ENCODE measurements around the gene DNAH9. TPM values are rescaled to one million over a fixed set of nuclear protein-coding genes. Genes with fewer than 3 reads are reported as not detected.

DNAH9 gene
- total RNA-seq, 1 donor from 2014 or later = not detected

- H3K4me3 ChIP-seq (ENCODE audit: low read depth, low read length) = no peak overlapping the region
- TF ChIP-seq, protein P1, sequence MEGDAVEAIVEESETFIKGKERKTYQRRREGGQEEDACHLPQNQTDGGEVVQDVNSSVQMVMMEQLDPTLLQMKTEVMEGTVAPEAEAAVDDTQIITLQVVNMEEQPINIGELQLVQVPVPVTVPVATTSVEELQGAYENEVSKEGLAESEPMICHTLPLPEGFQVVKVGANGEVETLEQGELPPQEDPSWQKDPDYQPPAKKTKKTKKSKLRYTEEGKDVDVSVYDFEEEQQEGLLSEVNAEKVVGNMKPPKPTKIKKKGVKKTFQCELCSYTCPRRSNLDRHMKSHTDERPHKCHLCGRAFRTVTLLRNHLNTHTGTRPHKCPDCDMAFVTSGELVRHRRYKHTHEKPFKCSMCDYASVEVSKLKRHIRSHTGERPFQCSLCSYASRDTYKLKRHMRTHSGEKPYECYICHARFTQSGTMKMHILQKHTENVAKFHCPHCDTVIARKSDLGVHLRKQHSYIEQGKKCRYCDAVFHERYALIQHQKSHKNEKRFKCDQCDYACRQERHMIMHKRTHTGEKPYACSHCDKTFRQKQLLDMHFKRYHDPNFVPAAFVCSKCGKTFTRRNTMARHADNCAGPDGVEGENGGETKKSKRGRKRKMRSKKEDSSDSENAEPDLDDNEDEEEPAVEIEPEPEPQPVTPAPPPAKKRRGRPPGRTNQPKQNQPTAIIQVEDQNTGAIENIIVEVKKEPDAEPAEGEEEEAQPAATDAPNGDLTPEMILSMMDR (conservative IDR thresholded peaks at IDR 0.05; ENCODE audit: low read depth, low read length) = no peak
Observed at GRCh38 chr17:11855306-11855705, 257.0 kb downstream of the DNAH9 start.

GRCh38 chr17:11857006-11857405 lies 258.7 kb downstream of the DNAH9 start:
- no peak overlapping the region for H3K4me3 ChIP-seq (ENCODE audit: low read depth, low read length)
- TF ChIP-seq, protein P1 (conservative IDR thresholded peaks at IDR 0.05; ENCODE audit: low read depth, low read length) = no peak
- no peak for DNase-seq (ENCODE audit: low read depth)

More at GRCh38 chr17:11855306-11855705, 257.0 kb downstream of the DNAH9 start:
- no peak for DNase-seq (ENCODE audit: low read depth)

DNA sequence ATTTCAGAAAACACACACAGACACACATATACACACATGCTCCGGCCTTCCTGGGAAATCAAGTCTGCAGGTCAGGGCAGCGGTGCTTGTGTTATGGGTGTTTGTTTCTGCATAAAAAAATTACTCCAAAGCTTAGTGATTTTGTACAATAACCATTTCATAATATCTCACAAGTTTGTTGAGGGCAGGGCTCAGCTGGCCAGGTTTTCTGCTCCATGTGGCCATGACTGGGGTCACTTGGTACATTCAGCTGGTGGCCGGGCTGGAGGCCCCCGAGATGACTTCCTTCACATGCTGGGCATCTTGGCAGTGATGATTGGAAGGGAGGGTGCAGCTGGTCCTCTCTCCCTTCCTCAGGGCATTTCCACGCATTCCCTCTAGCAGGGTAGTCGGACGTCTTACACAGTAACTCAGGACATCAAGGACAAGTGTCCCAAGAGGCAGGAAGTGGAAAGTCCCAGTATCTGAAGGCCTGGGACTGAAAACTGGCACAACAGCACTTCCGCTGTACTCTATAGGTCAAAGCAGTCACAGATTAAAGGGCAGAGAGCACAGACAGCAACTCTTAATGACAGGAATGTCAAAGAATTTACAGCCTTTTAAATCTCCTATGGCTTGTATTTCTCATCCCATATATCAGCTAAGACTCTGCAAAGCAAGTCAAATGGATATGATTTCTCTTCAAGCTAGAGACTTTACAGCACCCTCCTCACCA lies 271.6 kb downstream of the DNAH9 start:
- no peak for DNase-seq (ENCODE audit: low read depth)
- TF ChIP-seq, protein P1 (conservative IDR thresholded peaks at IDR 0.05; ENCODE audit: low read depth, low read length) = no peak

GRCh38 chr17:11871773-11872172 lies 273.5 kb downstream of the DNAH9 start:
- no peak for DNase-seq (ENCODE audit: low read depth)
- H3K4me3 ChIP-seq (ENCODE audit: low read depth, low read length) = no peak overlapping the region
- TF ChIP-seq, protein P1 (conservative IDR thresholded peaks at IDR 0.05; ENCODE audit: low read depth, low read length) = no peak

More for the DNA sequence above, 271.6 kb downstream of the DNAH9 start:
- H3K4me3 ChIP-seq (ENCODE audit: low read depth, low read length) = no peak overlapping the region

DNA sequence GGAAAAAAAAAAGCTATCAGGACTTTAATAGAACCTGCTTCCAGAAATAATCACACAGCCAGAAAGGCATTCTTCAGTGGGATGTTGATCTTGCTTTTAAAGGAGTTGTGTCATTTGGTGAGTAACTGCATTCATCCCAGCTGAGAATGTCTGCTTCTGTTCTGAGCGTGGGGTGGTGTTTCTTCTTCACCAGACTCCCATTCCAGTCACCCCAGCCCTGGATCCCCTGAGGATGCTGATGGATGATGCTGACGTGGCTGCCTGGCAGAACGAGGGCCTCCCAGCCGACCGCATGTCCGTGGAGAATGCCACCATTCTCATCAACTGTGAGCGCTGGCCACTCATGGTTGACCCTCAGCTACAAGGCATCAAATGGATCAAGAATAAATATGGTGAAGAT lies 276.5 kb downstream of the DNAH9 start:
- DNase-seq (ENCODE audit: low read depth) = no peak
- TF ChIP-seq, protein P1 (conservative IDR thresholded peaks at IDR 0.05; ENCODE audit: low read depth, low read length) = no peak

DNA sequence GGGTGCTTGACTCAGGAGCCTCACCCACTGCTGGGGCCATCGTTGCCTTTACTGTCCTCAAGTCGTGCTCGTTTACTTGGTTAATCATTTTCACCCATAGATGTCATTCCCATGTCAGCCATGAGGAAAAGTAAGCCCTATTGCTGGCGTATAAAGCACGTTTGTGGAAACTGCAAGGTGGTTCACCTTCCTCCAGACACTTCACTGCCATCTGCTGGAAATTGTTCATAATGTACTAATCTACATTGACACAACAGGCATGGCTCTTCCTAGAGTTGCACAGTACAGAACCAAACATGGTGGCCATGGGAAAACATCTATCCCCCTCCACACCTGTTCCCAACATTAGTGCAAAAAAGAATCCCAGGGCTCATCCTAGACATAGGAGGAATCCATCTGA lies 282.4 kb downstream of the DNAH9 start:
- TF ChIP-seq, protein P1 (conservative IDR thresholded peaks at IDR 0.05; ENCODE audit: low read depth, low read length) = peak; percentile 63
- peak; percentile 31 for DNase-seq (ENCODE audit: low read depth)

More for the DNA sequence above, 276.5 kb downstream of the DNAH9 start:
- no peak overlapping the region for H3K4me3 ChIP-seq (ENCODE audit: low read depth, low read length)

GRCh38 chr17:11882716-11883115 lies 284.4 kb downstream of the DNAH9 start:
- TF ChIP-seq, protein P1 (conservative IDR thresholded peaks at IDR 0.05; ENCODE audit: low read depth, low read length) = no peak
- no peak for DNase-seq (ENCODE audit: low read depth)
- H3K4me3 ChIP-seq (ENCODE audit: low read depth, low read length) = no peak overlapping the region

More for the DNA sequence above, 282.4 kb downstream of the DNAH9 start:
- H3K4me3 ChIP-seq (ENCODE audit: low read depth, low read length) = no peak overlapping the region
